CD4-positive, CD25-positive, alpha-beta regulatory T cell (primary cell): ENCODE data around the gene PDLIM4. TPM values are rescaled to one million over a fixed set of nuclear protein-coding genes. Genes with fewer than 3 reads are reported as not detected.

Experiments used
- ATAC-seq, 2 donors: fragments of 150-1000 bp; cut with Tn5 transposase; one replicate each; pipeline ENCODE4 v1.10.0; 2021; ENCODE audit warnings: low read depth in 2 of 2, moderate number of reproducible peaks in 2 of 2, moderate library complexity in 1 of 2
- DNase-seq, 3 donors: peaks; one replicate each; pipeline versions ENCODE4 v3.0.0 to v3.0.0-alpha.2; 2012 to 2022; ENCODE audit warnings: mixed read lengths in 1 of 3
- H3K27ac ChIP-seq: one replicate; pipeline ENCODE4 v1.7.0; 2013; ENCODE audit warnings: mild to moderate bottlenecking, low read length; ENCODE audit not compliant: insufficient read depth, poor library complexity, severe bottlenecking
- H3K27me3 ChIP-seq: one replicate; pipeline ENCODE4 v1.7.0; 2013; ENCODE audit warnings: low read length; ENCODE audit not compliant: control insufficient read depth, insufficient read depth
- H3K36me3 ChIP-seq: one replicate; pipeline ENCODE4 v1.7.0; 2013; ENCODE audit warnings: mild to moderate bottlenecking, low read length, moderate library complexity; ENCODE audit not compliant: control insufficient read depth, insufficient read depth
- H3K4me1 ChIP-seq: 2 replicates; pipeline ENCODE4 v1.7.0; 2013; ENCODE audit warnings: mild to moderate bottlenecking, low read length; ENCODE audit not compliant: insufficient read depth, control insufficient read depth, poor library complexity, severe bottlenecking
- H3K4me3 ChIP-seq: one replicate; pipeline ENCODE4 v1.7.0; 2013; ENCODE audit warnings: low read depth, mild to moderate bottlenecking, low read length, moderate library complexity
- H3K9me3 ChIP-seq, 2 experiments: 1 replicate in 1 of 2; 2 replicates in 1 of 2; pipeline ENCODE4 v1.7.0; 2013; ENCODE audit warnings: low read length in 2 of 2, mild to moderate bottlenecking in 1 of 2, moderate library complexity in 1 of 2; ENCODE audit not compliant: control insufficient read depth in 2 of 2
- H3K27ac Mint-ChIP-seq, 3 donors: one replicate each; pipeline ENCODE4 v1.8.0; 2020 to 2022; ENCODE audit warnings: mild to moderate bottlenecking in 3 of 3, mixed read lengths in 3 of 3, moderate library complexity in 2 of 3
- H3K27me3 Mint-ChIP-seq: one replicate; pipeline ENCODE4 v1.8.0; 2022; ENCODE audit warnings: mild to moderate bottlenecking, mixed read lengths
- H3K36me3 Mint-ChIP-seq: one replicate; pipeline ENCODE4 v1.8.0; 2020; ENCODE audit warnings: mixed read lengths
- H3K4me1 Mint-ChIP-seq, 4 donors: one replicate each; pipeline ENCODE4 v1.8.0; 2020 to 2022; ENCODE audit warnings: mixed read lengths in 4 of 4, mild to moderate bottlenecking in 1 of 4
- H3K4me3 Mint-ChIP-seq, 4 donors: one replicate each; pipeline ENCODE4 v1.8.0; 2020 to 2022; ENCODE audit warnings: mild to moderate bottlenecking in 4 of 4, mixed read lengths in 4 of 4, moderate library complexity in 3 of 4
- H3K9me3 Mint-ChIP-seq, 7 donors: one replicate each; pipeline ENCODE4 v1.8.0; 2020 to 2022; ENCODE audit warnings: mixed read lengths in 7 of 7, mild to moderate bottlenecking in 3 of 7, moderate library complexity in 2 of 7
- polyA plus RNA-seq, 4 donors: library from polyadenylated mRNA; unstranded; fragments of 300-500 nt; fragmentation: Illumina TruSeq; gene quantifications; one replicate each; pipeline ENCODE4 v1.2.3, GENCODE V29; 2021
- total RNA-seq: library from RNA; stranded (reverse); gene quantifications from one replicate; pipeline ENCODE4 v1.2.3, GENCODE V29; 2022

Gene PDLIM4
- total and polyA plus RNA-seq, 5 donors from 2014 or later = not detected

DNA sequence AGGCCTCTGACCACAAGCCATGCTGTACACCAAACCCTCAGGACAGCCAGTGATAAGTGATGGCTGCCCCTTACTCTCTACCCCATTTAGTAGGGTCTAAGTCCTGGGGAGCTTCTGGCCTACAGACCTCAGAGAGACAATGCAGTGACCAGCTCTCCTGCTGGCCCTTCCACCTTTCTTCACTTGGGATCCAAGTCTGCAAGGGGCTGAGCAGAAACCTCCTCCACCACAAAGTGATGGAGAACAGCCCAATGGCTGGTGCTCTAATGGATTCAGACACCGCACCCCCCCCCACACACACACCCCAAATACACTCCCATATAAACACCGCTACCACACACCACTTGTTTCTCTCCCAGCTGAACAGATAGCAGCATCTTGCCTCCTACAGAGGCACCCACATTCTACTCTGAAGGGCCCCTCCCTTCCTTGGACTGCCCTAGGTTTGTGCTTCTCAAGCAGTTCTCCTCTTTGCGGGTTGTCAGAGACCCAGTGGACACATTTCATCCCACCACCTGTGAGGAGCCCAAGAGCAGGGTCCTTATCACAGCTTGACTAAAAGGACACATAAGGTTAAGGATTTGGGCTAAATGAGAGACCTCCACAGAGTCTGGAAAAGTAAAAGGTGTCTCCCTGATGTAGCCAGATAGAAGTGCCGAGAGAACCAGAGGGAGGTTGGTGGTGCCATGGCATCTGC is 1.3 kb upstream of the PDLIM4 start:
- DNase-seq (no peak), ATAC-seq (no peak)
- H3K27ac Mint-ChIP-seq = no peak overlapping the region
- peaks cover 6% of the 10 kb centered on the region for H3K27me3 ChIP-seq
- H3K36me3 ChIP-seq = no peaks in the 10 kb centered on the region
- H3K4me1 Mint-ChIP-seq = peaks cover 0 to 7% (median 0%) of the 10 kb centered on the region in 4 donors
- no peak overlapping the region for H3K27ac ChIP-seq
- H3K4me3 Mint-ChIP-seq = no peak overlapping the region
- no peaks in the 10 kb centered on the region for H3K9me3 ChIP-seq
- H3K4me3 ChIP-seq = no peak overlapping the region
- peaks cover 0 to 2% (median 0%) of the 10 kb centered on the region in 7 donors for H3K9me3 Mint-ChIP-seq
- H3K4me1 ChIP-seq = no peaks in the 10 kb centered on the region
- H3K36me3 Mint-ChIP-seq = no peaks in the 10 kb centered on the region
- peaks cover 39% of the 10 kb centered on the region for H3K27me3 Mint-ChIP-seq

DNA sequence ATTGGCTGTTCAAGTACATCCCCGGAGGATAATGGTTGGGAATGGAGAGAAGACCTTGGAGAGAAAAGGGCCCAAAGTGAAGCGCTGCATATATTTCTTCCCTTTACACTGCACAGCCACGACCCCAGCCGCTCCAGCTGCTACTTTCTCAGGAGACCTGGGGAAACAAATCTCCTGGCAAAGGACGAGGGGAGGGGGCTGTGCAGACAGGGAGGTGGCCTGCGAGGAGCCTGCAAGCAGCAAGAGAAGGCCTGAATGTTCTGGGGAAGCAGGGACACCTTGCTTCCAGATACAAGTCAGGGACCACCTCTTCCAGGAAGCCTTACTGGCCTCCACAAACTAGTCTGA is 739 bp upstream of the PDLIM4 start:
- no peaks in the 10 kb centered on the region for H3K4me1 ChIP-seq
- no peaks in the 10 kb centered on the region for H3K36me3 ChIP-seq
- Mint-ChIP-seq H3K4me3 (no peak overlapping the region), H3K9me3 (no peaks in the 10 kb centered on the region), H3K27ac (no peak overlapping the region), H3K4me1 (peaks cover 0 to 7% (median 0%) of the 10 kb centered on the region in 4 donors), H3K36me3 (no peaks in the 10 kb centered on the region), H3K27me3 (peaks cover 35% of the 10 kb centered on the region)
- no peaks in the 10 kb centered on the region for H3K9me3 ChIP-seq
- H3K27ac ChIP-seq = no peak overlapping the region
- ATAC-seq (no peak), DNase-seq (no peak)
- peaks cover 6% of the 10 kb centered on the region for H3K27me3 ChIP-seq
- H3K4me3 ChIP-seq = no peak overlapping the region

DNA sequence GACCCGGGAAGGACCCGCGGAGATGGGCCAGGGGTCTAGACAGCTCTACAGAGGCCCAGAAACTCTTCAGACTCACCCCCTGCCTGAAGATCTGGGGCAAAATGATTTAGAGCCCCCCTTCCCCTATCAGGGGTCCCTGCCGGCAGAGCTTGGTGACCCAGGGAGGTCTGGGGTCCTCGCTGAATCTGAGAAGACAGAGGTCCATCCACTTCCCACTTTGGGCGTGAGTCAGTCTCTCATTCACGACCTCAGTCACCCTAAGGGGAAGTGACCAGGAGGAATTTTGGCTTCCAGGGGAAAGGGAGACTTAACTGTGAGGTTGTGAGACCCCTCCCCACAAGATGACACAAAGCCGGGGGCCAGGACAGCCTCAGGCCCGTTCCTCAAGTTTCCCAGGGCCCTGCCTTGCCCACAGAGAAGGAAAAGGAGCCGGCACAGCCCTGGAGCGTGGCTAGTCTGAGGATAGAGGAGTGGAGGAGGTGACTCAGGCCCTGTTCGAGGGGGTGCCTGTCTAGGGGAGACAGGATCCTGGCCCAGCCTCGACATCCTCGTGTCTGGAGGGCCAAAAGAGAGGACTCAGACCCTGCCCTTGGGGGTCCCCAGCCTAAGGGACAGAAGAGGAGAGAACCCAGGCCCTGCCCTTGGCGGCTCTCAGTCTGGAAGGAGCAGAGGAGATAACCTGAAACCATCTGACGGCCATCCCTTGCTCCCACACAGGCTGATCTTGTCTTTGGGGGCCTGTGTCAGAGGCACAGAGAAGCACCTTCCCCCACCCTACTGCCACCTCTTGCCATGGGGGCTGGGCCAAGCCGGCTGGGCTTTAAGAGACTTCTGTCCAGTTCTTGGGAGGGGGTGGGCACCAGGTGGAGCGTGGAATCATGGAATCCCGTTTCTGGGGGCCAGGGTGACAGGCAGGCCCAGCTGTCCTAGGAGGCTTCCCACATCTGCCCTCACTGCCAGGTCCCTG is 889 bp downstream of the PDLIM4 start:
- H3K27ac Mint-ChIP-seq = no peak overlapping the region
- H3K27ac ChIP-seq = no peak overlapping the region
- H3K9me3 ChIP-seq = no peaks in the 10 kb centered on the region
- DNase-seq (no peak), ATAC-seq (no peak)
- no peaks in the 10 kb centered on the region for H3K9me3 Mint-ChIP-seq
- H3K27me3 Mint-ChIP-seq = peaks cover 35% of the 10 kb centered on the region
- H3K4me3 Mint-ChIP-seq = no peak overlapping the region
- no peaks in the 10 kb centered on the region for H3K36me3 ChIP-seq
- no peaks in the 10 kb centered on the region for H3K36me3 Mint-ChIP-seq
- H3K4me3 ChIP-seq = no peak overlapping the region
- H3K4me1 ChIP-seq = no peaks in the 10 kb centered on the region
- H3K27me3 ChIP-seq = peaks cover 6% of the 10 kb centered on the region
- peaks cover 0 to 7% (median 0%) of the 10 kb centered on the region in 4 donors for H3K4me1 Mint-ChIP-seq

DNA sequence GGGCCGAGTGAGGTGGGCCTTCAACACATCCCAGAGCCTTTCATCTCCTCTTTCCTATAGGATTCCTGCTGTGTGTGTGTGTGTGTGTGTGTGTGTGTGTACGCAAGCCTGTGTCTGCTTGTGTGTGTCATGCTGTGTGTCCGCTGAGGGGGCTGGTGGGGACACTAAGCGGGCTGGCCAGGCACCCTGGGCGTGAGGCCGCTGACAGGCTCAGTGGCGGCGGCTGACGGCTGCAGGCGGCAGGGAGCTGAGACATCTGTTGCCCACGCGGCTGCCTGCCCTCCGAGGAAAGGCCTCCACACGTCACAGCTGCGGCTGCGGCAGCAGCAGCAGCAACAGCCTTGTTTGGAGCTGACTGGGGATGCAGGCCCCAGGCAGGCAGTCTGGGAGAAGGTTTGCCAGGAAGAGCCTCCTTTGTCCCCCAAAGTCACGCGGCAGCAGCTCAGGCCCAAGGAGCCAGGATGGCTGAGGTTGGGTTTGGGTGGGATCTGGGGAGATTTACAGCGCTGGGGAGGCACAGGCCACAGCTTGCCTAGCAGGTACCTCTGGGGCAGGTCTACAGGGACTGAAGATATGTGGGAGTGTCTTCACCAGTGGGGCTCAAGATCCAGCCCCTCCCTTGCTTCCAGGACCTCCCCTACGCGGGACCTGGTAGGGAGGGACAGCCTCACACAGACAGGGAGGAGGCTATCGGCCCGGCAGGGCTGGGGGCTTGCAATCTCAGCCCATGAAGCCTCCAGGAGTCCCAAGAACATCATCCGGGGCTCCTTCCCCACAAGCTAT is 1.8 kb downstream of the PDLIM4 start:
- H3K9me3 ChIP-seq = no peaks in the 10 kb centered on the region
- peaks cover 31% of the 10 kb centered on the region for H3K27me3 Mint-ChIP-seq
- peaks cover 0 to 7% (median 0%) of the 10 kb centered on the region in 4 donors for H3K4me1 Mint-ChIP-seq

DNA sequence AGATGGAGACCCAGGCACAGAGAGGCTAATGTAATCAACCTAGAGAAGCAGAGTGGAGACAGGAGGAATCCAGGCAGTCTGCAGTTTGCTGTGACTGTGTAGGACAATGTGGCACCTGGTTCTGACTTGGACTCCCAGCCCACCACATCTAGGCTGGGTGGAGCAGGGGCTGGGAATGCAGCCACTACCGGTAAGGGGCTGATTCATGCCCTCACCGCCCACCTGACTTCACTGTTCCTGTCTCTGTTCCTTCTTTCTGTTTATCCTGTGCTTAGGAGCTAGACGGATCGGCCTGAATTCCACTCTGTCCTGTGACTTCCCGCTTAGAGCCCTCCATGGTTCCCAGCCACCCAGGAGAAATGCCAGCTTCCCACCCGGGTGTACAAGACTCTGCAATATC is 2.6 kb downstream of the PDLIM4 start:
- Mint-ChIP-seq H3K4me1 (peaks cover 0 to 7% (median 0%) of the 10 kb centered on the region in 4 donors), H3K4me3 (no peak overlapping the region), H3K36me3 (no peaks in the 10 kb centered on the region), H3K27me3 (peaks cover 28% of the 10 kb centered on the region), H3K27ac (peak overlapping the region in 1 of 3 donors; percentile 44), H3K9me3 (no peaks in the 10 kb centered on the region)
- no peak overlapping the region for H3K27ac ChIP-seq
- ATAC-seq = no peak
- peaks cover 6% of the 10 kb centered on the region for H3K27me3 ChIP-seq
- no peaks in the 10 kb centered on the region for H3K9me3 ChIP-seq
- no peaks in the 10 kb centered on the region for H3K4me1 ChIP-seq
- no peaks in the 10 kb centered on the region for H3K36me3 ChIP-seq
- H3K4me3 ChIP-seq = no peak overlapping the region
- no peak for DNase-seq

More for the DNA sequence above, 1.8 kb downstream of the PDLIM4 start:
- Mint-ChIP-seq H3K36me3 (no peaks in the 10 kb centered on the region), H3K27ac (no peak overlapping the region), H3K4me3 (no peak overlapping the region), H3K9me3 (no peaks in the 10 kb centered on the region)
- Histone ChIP-seq H3K4me1 (no peaks in the 10 kb centered on the region), H3K36me3 (no peaks in the 10 kb centered on the region), H3K4me3 (no peak overlapping the region), H3K27ac (no peak overlapping the region), H3K27me3 (peaks cover 6% of the 10 kb centered on the region)
- no peak for DNase-seq
- ATAC-seq = no peak

DNA sequence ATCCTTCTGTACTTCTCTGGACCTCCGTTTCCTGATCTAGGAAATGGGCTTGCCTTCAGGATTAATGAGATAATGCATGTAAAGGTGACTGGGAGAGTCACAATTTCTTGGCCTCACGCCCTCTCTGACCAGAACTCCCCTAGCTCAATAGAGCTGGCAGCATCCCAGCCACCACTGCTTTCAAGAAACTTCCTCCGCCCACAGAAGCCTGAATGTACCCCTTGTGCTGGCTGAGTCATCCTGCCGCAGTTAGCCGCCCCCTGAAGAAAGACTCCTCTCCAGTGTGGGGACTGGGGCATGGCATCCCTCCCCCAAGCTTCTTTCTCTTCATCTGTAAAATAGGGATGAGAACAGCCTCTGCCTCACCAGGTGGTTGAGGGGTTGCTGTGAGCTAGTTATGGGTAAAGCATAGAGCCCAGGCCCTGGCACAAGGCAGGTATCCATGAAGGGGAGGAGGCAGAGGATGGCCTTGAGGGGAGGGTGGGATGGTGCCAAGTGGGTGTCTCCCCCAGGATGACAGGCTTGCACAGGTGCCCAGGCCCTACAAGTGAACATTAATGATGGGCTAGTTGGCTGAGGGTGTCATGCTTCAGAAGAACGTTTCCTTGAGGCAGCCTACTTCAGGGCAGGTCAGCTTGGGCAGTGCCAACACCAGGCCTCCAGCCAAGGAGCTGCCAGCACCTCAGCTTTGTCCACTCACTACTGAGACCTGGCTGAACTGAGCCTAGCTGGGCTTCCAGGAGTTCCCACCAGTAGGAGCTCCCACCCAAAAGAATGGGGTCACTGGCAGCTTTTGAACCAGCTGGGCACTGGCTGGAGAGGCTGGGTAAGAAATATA is 3.4 kb downstream of the PDLIM4 start:
- no peak overlapping the region for H3K4me3 Mint-ChIP-seq
- H3K27ac Mint-ChIP-seq = no peak overlapping the region
- peaks cover 2% of the 10 kb centered on the region for H3K27me3 ChIP-seq
- no peaks in the 10 kb centered on the region for H3K9me3 Mint-ChIP-seq
- peaks cover 20% of the 10 kb centered on the region for H3K27me3 Mint-ChIP-seq
- no peaks in the 10 kb centered on the region for H3K4me1 ChIP-seq
- H3K4me3 ChIP-seq = no peak overlapping the region
- H3K27ac ChIP-seq = no peak overlapping the region
- no peaks in the 10 kb centered on the region for H3K36me3 Mint-ChIP-seq
- H3K4me1 Mint-ChIP-seq = peaks cover 0 to 4% (median 0%) of the 10 kb centered on the region in 4 donors
- DNase-seq (no peak), ATAC-seq (no peak)
- no peaks in the 10 kb centered on the region for H3K9me3 ChIP-seq
- no peaks in the 10 kb centered on the region for H3K36me3 ChIP-seq
